Measurements from ENCODE around the gene TROAP.

The TROAP gene

GRCh38 chr12:49366096-49366651 lies 43.1 kb downstream of the TROAP start:
- H3K4me1 ChIP-seq (ENCODE audit: control insufficient read depth in 1 of 2, insufficient read depth in 1 of 2, low read depth in 1 of 2, low read length in 1 of 2): peaks cover 12 to 20% of the 10 kb centered on the region in 2 experiments
- H3K27ac ChIP-seq: no peak overlapping the region
- H3K36me3 ChIP-seq: no peaks in the 10 kb centered on the region
- H3K4me3 ChIP-seq (ENCODE audit: low read depth in 1 of 2, low read length in 1 of 2): peak overlapping the region; percentile 73 to 82
- TF ChIP-seq CTCF (IDR thresholded peaks at IDR 0.05): no peak
- peaks cover 51% of the 10 kb centered on the region for H3K27me3 ChIP-seq
- H3K9me3 ChIP-seq: no peaks in the 10 kb centered on the region

GRCh38 chr12:49366652-49367380 lies 43.8 kb downstream of the TROAP start:
- TF ChIP-seq CTCF (IDR thresholded peaks at IDR 0.05): no peak
- Histone ChIP-seq H3K9me3 (no peaks in the 10 kb centered on the region), H3K27ac (no peak overlapping the region), H3K4me1 (ENCODE audit: control insufficient read depth in 1 of 2, insufficient read depth in 1 of 2, low read depth in 1 of 2, low read length in 1 of 2) (peaks cover 12 to 20% of the 10 kb centered on the region in 2 experiments), H3K36me3 (no peaks in the 10 kb centered on the region), H3K27me3 (peaks cover 44% of the 10 kb centered on the region), H3K4me3 (ENCODE audit: low read depth in 1 of 2, low read length in 1 of 2) (peak overlapping the region; percentile 73 to 82)

GRCh38 chr12:49367381-49368239 lies 44.6 kb downstream of the TROAP start, which contains the start of gene SPATS2:
Gene SPATS2 (plus strand): TSS chr12:49367462. CDS start chr12:49461013, 93,551 bp downstream.
- Histone ChIP-seq H3K27me3 (peaks cover 38% of the 10 kb centered on the region), H3K36me3 (no peaks in the 10 kb centered on the region), H3K4me1 (ENCODE audit: control insufficient read depth in 1 of 2, insufficient read depth in 1 of 2, low read depth in 1 of 2, low read length in 1 of 2) (peaks cover 12 to 20% of the 10 kb centered on the region in 2 experiments), H3K9me3 (no peaks in the 10 kb centered on the region), H3K27ac (no peak within 1 kb of the TSS), H3K4me3 (ENCODE audit: low read depth in 1 of 2, low read length in 1 of 2) (peak within 1 kb of the TSS; percentile 73 to 82)
- no peak for TF ChIP-seq CTCF (IDR thresholded peaks at IDR 0.05)

GRCh38 chr12:49368240-49368600 lies 45.2 kb downstream of the TROAP start:
- Histone ChIP-seq H3K27me3 (peaks cover 38% of the 10 kb centered on the region), H3K4me3 (ENCODE audit: low read depth in 1 of 2, low read length in 1 of 2) (no peak overlapping the region), H3K36me3 (no peaks in the 10 kb centered on the region), H3K4me1 (ENCODE audit: control insufficient read depth in 1 of 2, insufficient read depth in 1 of 2, low read depth in 1 of 2, low read length in 1 of 2) (peaks cover 12 to 20% of the 10 kb centered on the region in 2 experiments), H3K9me3 (no peaks in the 10 kb centered on the region), H3K27ac (no peak overlapping the region)
- no peak for TF ChIP-seq CTCF (IDR thresholded peaks at IDR 0.05)

- Histone ChIP-seq H3K9me3 (no peaks in the 10 kb centered on the region), H3K27ac (no peak overlapping the region), H3K27me3 (peaks cover 38% of the 10 kb centered on the region), H3K4me3 (ENCODE audit: low read depth in 1 of 2, low read length in 1 of 2) (no peak overlapping the region), H3K4me1 (ENCODE audit: control insufficient read depth in 1 of 2, insufficient read depth in 1 of 2, low read depth in 1 of 2, low read length in 1 of 2) (peaks cover 12 to 20% of the 10 kb centered on the region in 2 experiments), H3K36me3 (no peaks in the 10 kb centered on the region)
- no peak for TF ChIP-seq CTCF (IDR thresholded peaks at IDR 0.05)
These were observed 46.5 kb downstream of the TROAP start for GRCh38 chr12:49369411-49370145.
